GM12878 (cell line): Measurements from ENCODE around the gene CLVS2.

Source experiments
- CREM ChIP-seq: IDR thresholded peaks from 2 replicates; pipeline ENCODE4 v1.6.1; 2014; ENCODE audit warnings: antibody characterized with exemption, low read depth
- CTCF ChIP-seq, 3 experiments: IDR thresholded peaks in 2 of 3; conservative IDR thresholded peaks in 1 of 3; 2 replicates each; pipeline ENCODE4 v1.5.1; 2011; ENCODE audit warnings: low read depth in 3 of 3, low read length in 3 of 3, mild to moderate bottlenecking in 3 of 3, control low read depth in 2 of 3, moderate library complexity in 2 of 3, inconsistent platforms in 1 of 3, mixed read lengths in 1 of 3; ENCODE audit not compliant: control insufficient read depth in 2 of 3, insufficient read depth in 1 of 3; ENCODE audit errors: extremely low read depth in 1 of 3
- ESRRA ChIP-seq: IDR thresholded peaks from 2 replicates; pipeline ENCODE4 v1.6.1; 2012; ENCODE audit warnings: mild to moderate bottlenecking, low read length, improper control_type of control experiment
- EZH2 ChIP-seq: IDR thresholded peaks from 2 replicates; pipeline ENCODE4 v1.6.1; 2012; ENCODE audit warnings: low read depth, mild to moderate bottlenecking, control low read depth, inconsistent platforms, low read length, borderline replicate concordance; ENCODE audit not compliant: control insufficient read depth
- MYC ChIP-seq: IDR thresholded peaks from 2 replicates; pipeline ENCODE4 v1.6.1; 2011; ENCODE audit warnings: mild to moderate bottlenecking, low read length, moderate library complexity, inconsistent platforms; ENCODE audit not compliant: insufficient read depth, insufficient replicate concordance, insufficient read length, severe bottlenecking
- NFIC ChIP-seq: IDR thresholded peaks from 2 replicates; pipeline ENCODE4 v1.6.1; 2012; ENCODE audit warnings: low read depth, mild to moderate bottlenecking, inconsistent platforms, low read length, moderate library complexity
- POLR2A ChIP-seq: IDR thresholded peaks from 2 replicates; pipeline ENCODE4 v1.6.1; 2011; ENCODE audit warnings: low read depth, mild to moderate bottlenecking, low read length
- RAD21 ChIP-seq: IDR thresholded peaks from 2 replicates; pipeline ENCODE4 v1.6.1; 2011; ENCODE audit warnings: mild to moderate bottlenecking, low read depth, low read length, moderate library complexity; ENCODE audit not compliant: insufficient read depth
- SMC3 ChIP-seq: IDR thresholded peaks from 2 replicates; pipeline ENCODE4 v1.6.1; 2011; ENCODE audit warnings: low read length, improper control_type of control experiment, borderline replicate concordance
- YY1 ChIP-seq: IDR thresholded peaks from 2 replicates; pipeline ENCODE4 v1.6.1; 2011; ENCODE audit warnings: low read depth, mild to moderate bottlenecking, low read length
- ZNF622 ChIP-seq: fragments of 450-650 bp; IDR thresholded peaks from 2 replicates; pipeline ENCODE4 v1.6.1; 2017; ENCODE audit warnings: mild to moderate bottlenecking, inconsistent platforms
- TF ChIP-seq, protein P1 (sequence below): IDR thresholded peaks from 2 replicates; pipeline ENCODE4 v1.6.1; 2012; ENCODE audit warnings: low read depth, low read length, improper control_type of control experiment
- TF ChIP-seq, protein P2 (sequence below): fragments of 450-650 bp; IDR thresholded peaks from 2 replicates; pipeline ENCODE4 v1.6.1; 2016; ENCODE audit warnings: mild to moderate bottlenecking
- TF ChIP-seq, protein P3 (sequence below): IDR thresholded peaks from 2 replicates; pipeline ENCODE4 v1.6.1; 2011; ENCODE audit warnings: mild to moderate bottlenecking, low read depth, low read length, moderate library complexity; ENCODE audit not compliant: insufficient replicate concordance

DNA sequence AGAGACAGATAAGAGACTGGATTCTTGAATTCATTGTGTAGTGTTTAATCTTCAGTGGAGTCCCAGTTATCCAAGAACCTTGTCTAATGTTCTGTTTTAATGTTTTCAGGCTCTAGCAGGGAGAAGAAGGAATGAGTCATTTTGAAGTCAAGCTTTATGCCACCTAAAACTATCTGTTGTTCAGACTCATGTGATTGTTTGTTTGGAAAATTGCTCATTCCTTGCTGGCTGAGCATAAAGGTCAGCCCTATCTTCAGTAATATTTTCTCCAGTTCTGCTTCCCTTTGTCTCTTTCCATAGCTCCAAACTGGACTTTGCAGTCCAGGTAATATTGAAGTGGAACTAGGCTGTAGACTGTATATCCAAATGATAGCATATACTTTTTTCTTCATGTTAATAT lies 34.2 kb downstream of the CLVS2 start:
- TF ChIP-seq, protein P1, sequence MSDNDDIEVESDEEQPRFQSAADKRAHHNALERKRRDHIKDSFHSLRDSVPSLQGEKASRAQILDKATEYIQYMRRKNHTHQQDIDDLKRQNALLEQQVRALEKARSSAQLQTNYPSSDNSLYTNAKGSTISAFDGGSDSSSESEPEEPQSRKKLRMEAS = no peak
- TF ChIP-seq ESRRA (no peak), CREM (no peak), EZH2 (no peak), MYC (no peak), ZNF622 (no peak), RAD21 (no peak), SMC3 (no peak), YY1 (no peak), POLR2A (no peak), CTCF (IDR thresholded peaks at IDR 0.05 in 2 of 3, conservative IDR thresholded peaks at IDR 0.05 in 1 of 3; ENCODE audit: control insufficient read depth in 2 of 3, extremely low read depth in 1 of 3, insufficient read depth in 1 of 3, low read depth in 3 of 3, low read length in 3 of 3) (no peak), NFIC (no peak)
- TF ChIP-seq, protein P2, sequence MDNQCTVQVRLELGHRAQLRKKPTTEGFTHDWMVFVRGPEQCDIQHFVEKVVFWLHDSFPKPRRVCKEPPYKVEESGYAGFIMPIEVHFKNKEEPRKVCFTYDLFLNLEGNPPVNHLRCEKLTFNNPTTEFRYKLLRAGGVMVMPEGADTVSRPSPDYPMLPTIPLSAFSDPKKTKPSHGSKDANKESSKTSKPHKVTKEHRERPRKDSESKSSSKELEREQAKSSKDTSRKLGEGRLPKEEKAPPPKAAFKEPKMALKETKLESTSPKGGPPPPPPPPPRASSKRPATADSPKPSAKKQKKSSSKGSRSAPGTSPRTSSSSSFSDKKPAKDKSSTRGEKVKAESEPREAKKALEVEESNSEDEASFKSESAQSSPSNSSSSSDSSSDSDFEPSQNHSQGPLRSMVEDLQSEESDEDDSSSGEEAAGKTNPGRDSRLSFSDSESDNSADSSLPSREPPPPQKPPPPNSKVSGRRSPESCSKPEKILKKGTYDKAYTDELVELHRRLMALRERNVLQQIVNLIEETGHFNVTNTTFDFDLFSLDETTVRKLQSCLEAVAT = no peak
- TF ChIP-seq, protein P3, sequence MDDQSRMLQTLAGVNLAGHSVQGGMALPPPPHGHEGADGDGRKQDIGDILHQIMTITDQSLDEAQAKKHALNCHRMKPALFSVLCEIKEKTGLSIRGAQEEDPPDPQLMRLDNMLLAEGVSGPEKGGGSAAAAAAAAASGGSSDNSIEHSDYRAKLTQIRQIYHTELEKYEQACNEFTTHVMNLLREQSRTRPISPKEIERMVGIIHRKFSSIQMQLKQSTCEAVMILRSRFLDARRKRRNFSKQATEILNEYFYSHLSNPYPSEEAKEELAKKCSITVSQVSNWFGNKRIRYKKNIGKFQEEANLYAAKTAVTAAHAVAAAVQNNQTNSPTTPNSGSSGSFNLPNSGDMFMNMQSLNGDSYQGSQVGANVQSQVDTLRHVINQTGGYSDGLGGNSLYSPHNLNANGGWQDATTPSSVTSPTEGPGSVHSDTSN = no peak
